MCF 10A (cell line): ENCODE results near the gene RNF41. TPM values are rescaled to one million over a fixed set of nuclear protein-coding genes. Genes with fewer than 3 reads are reported as not detected.

Experiments used
- BruUV-seq: library from RNA; stranded (reverse); fragments of 400-500 nt; replicated peaks from 2 replicates; lab custom pipeline; 2021; lab: Mats Ljungman, UMichigan
- CTCF ChIA-PET: fragments of 300-600 bp; sonication (Branson Sonifier 250); formaldehyde crosslinking; extraction: SDS; loops from one replicate; lab custom pipeline; 2021; ENCODE audit warnings: antibody characterized with exemption, inconsistent platforms; lab: Yijun Ruan, JAX
- POLR2A ChIA-PET: fragments of 300-600, 350-650 bp; sonication (Branson Sonifier 250); formaldehyde crosslinking; extraction: SDS; loops from one replicate; lab custom pipeline; 2020; ENCODE audit warnings: antibody characterized with exemption, inconsistent platforms; lab: Yijun Ruan, JAX
- DNase-seq: peaks from one replicate; pipeline ENCODE4 v3.0.0-alpha.2; 2018; ENCODE audit not compliant: unreplicated experiment
- H3K27ac Mint-ChIP-seq: one replicate; pipeline ENCODE4 v1.8.0; 2022; ENCODE audit warnings: mild to moderate bottlenecking, low read depth, mixed read lengths; ENCODE audit not compliant: unreplicated experiment
- H3K27me3 Mint-ChIP-seq: one replicate; pipeline ENCODE4 v1.8.0; 2022; ENCODE audit warnings: mixed read lengths; ENCODE audit not compliant: insufficient read depth, unreplicated experiment
- H3K36me3 Mint-ChIP-seq: one replicate; pipeline ENCODE4 v1.8.0; 2022; ENCODE audit warnings: mild to moderate bottlenecking, moderate library complexity, mixed read lengths; ENCODE audit not compliant: insufficient read depth, unreplicated experiment
- H3K4me1 Mint-ChIP-seq: one replicate; pipeline ENCODE4 v1.8.0; 2022; ENCODE audit warnings: mixed read lengths; ENCODE audit not compliant: insufficient read depth, unreplicated experiment
- H3K4me3 Mint-ChIP-seq: one replicate; pipeline ENCODE4 v1.8.0; 2022; ENCODE audit warnings: mild to moderate bottlenecking, moderate library complexity, mixed read lengths; ENCODE audit not compliant: unreplicated experiment
- H3K9me3 Mint-ChIP-seq: one replicate; pipeline ENCODE4 v1.8.0; 2022; ENCODE audit warnings: mixed read lengths; ENCODE audit not compliant: unreplicated experiment
- CTCF ChIP-seq: fragments of 200-600 bp; IDR thresholded peaks from one replicate; pipeline ENCODE4 v1.8.0; 2022; ENCODE audit warnings: antibody characterized with exemption, mild to moderate bottlenecking; ENCODE audit not compliant: unreplicated experiment
- intact Hi-C: fragments of 100-400 bp; cut with micrococcal nuclease; formaldehyde crosslinking; loops from 2 replicates; pipeline ENCODE4 v1.14.1; 2022
- total RNA-seq: library from RNA; stranded (reverse); gene quantifications from 2 replicates; pipeline ENCODE4 v1.2.3, GENCODE V29; 2022

Gene RNF41
- total RNA-seq, 1 experiment from 2014 or later, result 108 TPM

- no peak for TF ChIP-seq CTCF
- no peaks in the 10 kb centered on the region for H3K9me3 Mint-ChIP-seq
- intact Hi-C loops, result no loop called here
- ChIA-PET CTCF (interaction anchor here (0.5 to 1.0 kb wide), 3 partner anchors 19 to 253 kb away, joined by 3 to 5 read pairs (median 3); no protein-coding TSS in a partner anchor), POLR2A (no interaction called here)
- peaks cover 69% of the 10 kb centered on the region for H3K36me3 Mint-ChIP-seq
- no peaks in the 10 kb centered on the region for H3K27me3 Mint-ChIP-seq
- no TSS peak for BruUV-seq
- no peak overlapping the region for H3K4me3 Mint-ChIP-seq
- no peak for DNase-seq
- peaks cover 6% of the 10 kb centered on the region for H3K4me1 Mint-ChIP-seq
- no peak overlapping the region for H3K27ac Mint-ChIP-seq
Measured at GRCh38 chr12:56253091-56253490, 31.4 kb upstream of the RNF41 start.

GRCh38 chr12:56252649-56253048, 30.9 kb upstream of the RNF41 start:
- Mint-ChIP-seq H3K27ac (no peak overlapping the region), H3K36me3 (peaks cover 74% of the 10 kb centered on the region), H3K27me3 (no peaks in the 10 kb centered on the region), H3K4me1 (peaks cover 6% of the 10 kb centered on the region), H3K9me3 (no peaks in the 10 kb centered on the region), H3K4me3 (no peak overlapping the region)
- no TSS peak for BruUV-seq
- TF ChIP-seq CTCF, result no peak
- ChIA-PET POLR2A (interaction anchor here (0.6 kb wide), 1 partner anchor 16 kb away, joined by 3 read pairs; no protein-coding TSS in a partner anchor), CTCF (interaction anchor here (0.5 to 1.0 kb wide), 3 partner anchors 19 to 254 kb away, joined by 3 to 5 read pairs (median 3); no protein-coding TSS in a partner anchor)
- DNase-seq, result no peak
- intact Hi-C loops, result no loop called here

- DNase-seq, result no peak
- H3K9me3 Mint-ChIP-seq, result no peaks in the 10 kb centered on the region
- H3K36me3 Mint-ChIP-seq, result peaks cover 70% of the 10 kb centered on the region
- no peak overlapping the region for H3K4me3 Mint-ChIP-seq
- no peak overlapping the region for H3K27ac Mint-ChIP-seq
- TF ChIP-seq CTCF, result no peak
- no TSS peak for BruUV-seq
- POLR2A ChIA-PET, result no interaction called here
- no peaks in the 10 kb centered on the region for H3K27me3 Mint-ChIP-seq
- H3K4me1 Mint-ChIP-seq, result no peaks in the 10 kb centered on the region
- intact Hi-C loops, result no loop called here
- CTCF ChIA-PET, result interaction anchor here (0.6 to 1.7 kb wide), 4 partner anchors 9 to 72 kb away, joined by 3 to 6 read pairs (median 4); partner anchors contain the start of gene ANKRD52
Measured at GRCh38 chr12:56248711-56249110, 27.0 kb upstream of the RNF41 start.

- no peak overlapping the region for H3K4me3 Mint-ChIP-seq
- no peak for TF ChIP-seq CTCF
- ChIA-PET POLR2A (interaction anchor here (0.6 kb wide), 1 partner anchor 10 kb away, joined by 3 read pairs; the partner anchor contains the start of gene ANKRD52), CTCF (interaction anchor here (0.5 to 1.7 kb wide), 4 partner anchors 10 to 381 kb away, joined by 3 to 5 read pairs (median 3); partner anchors contain the start of gene ANKRD52)
- H3K36me3 Mint-ChIP-seq, result peaks cover 69% of the 10 kb centered on the region
- H3K27me3 Mint-ChIP-seq, result no peaks in the 10 kb centered on the region
- no peak for DNase-seq
- H3K27ac Mint-ChIP-seq, result no peak overlapping the region
- H3K9me3 Mint-ChIP-seq, result no peaks in the 10 kb centered on the region
- intact Hi-C loops, result no loop called here
- no peaks in the 10 kb centered on the region for H3K4me1 Mint-ChIP-seq
- no TSS peak for BruUV-seq
Measured at GRCh38 chr12:56247923-56248322, 26.2 kb upstream of the RNF41 start.
